Measurements from ENCODE around the gene OR51B2. TPM values are rescaled to one million over a fixed set of nuclear protein-coding genes. Genes with fewer than 3 reads are reported as not detected.

Gene OR51B2
- polyA plus RNA-seq, 1 experiment, result not detected

- Histone ChIP-seq H3K27me3 (ENCODE audit: control insufficient read depth, insufficient read depth, low read length) (no peaks in the 10 kb centered on the region), H3K4me3 (ENCODE audit: low read depth, low read length) (no peak overlapping the region), H3K36me3 (ENCODE audit: control insufficient read depth, insufficient read depth, low read length) (no peaks in the 10 kb centered on the region)
- TF ChIP-seq CTCF (IDR thresholded peaks at IDR 0.05; ENCODE audit: insufficient read depth, low read depth, low read length), result no peak
- ChIA-PET POLR2A (interaction anchor here (0.5 kb wide), 1 partner anchor 56 kb away, joined by 3 read pairs; no protein-coding TSS in a partner anchor), CTCF (no interaction called here)
- DNase-seq (ENCODE audit: low read depth), result no peak
Measured at GRCh38 chr11:5307256-5308019, 16.7 kb downstream of the OR51B2 start.

- Histone ChIP-seq H3K36me3 (ENCODE audit: control insufficient read depth, insufficient read depth, low read length) (no peaks in the 10 kb centered on the region), H3K27me3 (ENCODE audit: control insufficient read depth, insufficient read depth, low read length) (no peaks in the 10 kb centered on the region), H3K4me3 (ENCODE audit: low read depth, low read length) (no peak overlapping the region)
- ChIA-PET CTCF (interaction anchor here (1.0 to 2.2 kb wide), 4 partner anchors 13 to 62 kb away, joined by 3 to 5 read pairs (median 3); no protein-coding TSS in a partner anchor), POLR2A (no interaction called here)
- TF ChIP-seq CTCF (IDR thresholded peaks at IDR 0.05; ENCODE audit: insufficient read depth, low read depth, low read length), result no peak
- DNase-seq (ENCODE audit: low read depth), result no peak
Measured at GRCh38 chr11:5304046-5304445, 20.1 kb downstream of the OR51B2 start.

GRCh38 chr11:5303626-5304025, 20.5 kb downstream of the OR51B2 start:
- DNase-seq (ENCODE audit: low read depth), result no peak
- no peaks in the 10 kb centered on the region for H3K36me3 ChIP-seq (ENCODE audit: control insufficient read depth, insufficient read depth, low read length)
- ChIA-PET POLR2A (no interaction called here), CTCF (interaction anchor here (1.0 to 2.2 kb wide), 4 partner anchors 13 to 62 kb away, joined by 3 to 5 read pairs (median 3); no protein-coding TSS in a partner anchor)
- TF ChIP-seq CTCF (IDR thresholded peaks at IDR 0.05; ENCODE audit: insufficient read depth, low read depth, low read length), result no peak
- no peak overlapping the region for H3K4me3 ChIP-seq (ENCODE audit: low read depth, low read length)
- H3K27me3 ChIP-seq (ENCODE audit: control insufficient read depth, insufficient read depth, low read length), result no peaks in the 10 kb centered on the region

- Histone ChIP-seq H3K36me3 (ENCODE audit: control insufficient read depth, insufficient read depth, low read length) (no peaks in the 10 kb centered on the region), H3K27me3 (ENCODE audit: control insufficient read depth, insufficient read depth, low read length) (no peaks in the 10 kb centered on the region), H3K4me3 (ENCODE audit: low read depth, low read length) (no peak within 1 kb of the TSS)
- no peak for TF ChIP-seq CTCF (IDR thresholded peaks at IDR 0.05; ENCODE audit: insufficient read depth, low read depth, low read length)
- no peak for DNase-seq (ENCODE audit: low read depth)
- ChIA-PET POLR2A (no interaction called here), CTCF (interaction anchor here (0.6 kb wide), 1 partner anchor 786 kb away, joined by 3 read pairs; no protein-coding TSS in a partner anchor)
Measured at GRCh38 chr11:5301846-5302245, 22.3 kb downstream of the OR51B2 start, which contains the start of gene OR51B4. OR51B4 (minus strand) TSS chr11:5301946; CDS start chr11:5301946, 0 bp downstream.

GRCh38 chr11:5300251-5300650, 23.8 kb downstream of the OR51B2 start:
- H3K36me3 ChIP-seq (ENCODE audit: control insufficient read depth, insufficient read depth, low read length), result no peaks in the 10 kb centered on the region
- POLR2A ChIA-PET, result no interaction called here
- no peak for DNase-seq (ENCODE audit: low read depth)
- H3K27me3 ChIP-seq (ENCODE audit: control insufficient read depth, insufficient read depth, low read length), result no peaks in the 10 kb centered on the region
- no peak for TF ChIP-seq CTCF (IDR thresholded peaks at IDR 0.05; ENCODE audit: insufficient read depth, low read depth, low read length)
- H3K4me3 ChIP-seq (ENCODE audit: low read depth, low read length), result no peak overlapping the region
- CTCF ChIA-PET, result interaction anchor here (1.6 kb wide), 1 partner anchor 9 kb away, joined by 8 read pairs; no protein-coding TSS in a partner anchor

All from BJ (cell line).